ENCODE measurements around the gene ERICH4. TPM values are rescaled to one million over a fixed set of nuclear protein-coding genes. Genes with fewer than 3 reads are reported as not detected.
"Not testable (repeated sequence)": the region's sequence is repeated elsewhere in the genome, so short reads cannot be mapped to it uniquely, and the experiment has no call there.

ERICH4 gene
- total RNA-seq, 3 donors from 2014 or later, result not detected

GRCh38 chr19:41433171-41433570 is 9.8 kb upstream of the ERICH4 start:
- peak in 2 of 3 donors; percentile 15 to 50 for DNase-seq
- no peaks in the 10 kb centered on the region for H3K9me3 ChIP-seq
- no peak for ATAC-seq
- no peak for TF ChIP-seq CTCF (IDR thresholded peaks at IDR 0.05)
- H3K4me3 ChIP-seq, result no peak overlapping the region
- intact Hi-C loops (cut with DNase I, micrococcal nuclease), result no loop called here
- H3K4me1 ChIP-seq (ENCODE audit: low read depth), result peaks cover 2% of the 10 kb centered on the region
- H3K36me3 ChIP-seq (ENCODE audit: low read depth), result no peaks in the 10 kb centered on the region

DNA sequence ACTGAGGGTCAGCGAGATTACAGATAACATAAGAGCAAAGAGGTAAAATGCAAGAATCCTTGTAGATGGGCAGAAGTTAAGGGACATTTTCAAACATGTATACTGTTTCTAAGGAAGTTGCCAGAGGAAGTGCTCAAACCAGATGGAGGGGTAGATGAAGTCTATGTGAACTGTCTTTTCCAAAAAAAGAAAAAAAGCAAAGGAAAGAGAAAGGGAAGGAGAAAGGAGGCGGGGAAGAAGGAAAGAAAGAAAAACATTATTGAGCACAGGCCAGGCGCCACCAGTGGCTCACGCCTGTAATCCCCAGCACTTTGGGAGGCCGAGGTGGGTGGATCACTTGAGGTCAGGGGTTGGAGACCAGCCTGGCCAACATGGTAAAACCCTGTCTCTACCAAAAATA is 8.5 kb upstream of the ERICH4 start:
- no peaks in the 10 kb centered on the region for H3K4me1 ChIP-seq (ENCODE audit: low read depth)
- H3K4me3 ChIP-seq, result no peak overlapping the region
- intact Hi-C loops (cut with DNase I, micrococcal nuclease), result no loop called here
- DNase-seq, result peak in 1 of 3 donors; percentile 5
- no peaks in the 10 kb centered on the region for H3K9me3 ChIP-seq
- H3K36me3 ChIP-seq (ENCODE audit: low read depth), result no peaks in the 10 kb centered on the region
- ATAC-seq, result no peak
- TF ChIP-seq CTCF (IDR thresholded peaks at IDR 0.05), result no peak

- H3K36me3 ChIP-seq (ENCODE audit: low read depth); H3K4me1 ChIP-seq (ENCODE audit: low read depth); H3K4me3 ChIP-seq; intact Hi-C loops (cut with DNase I, micrococcal nuclease); H3K9me3 ChIP-seq; ATAC-seq: not testable (repeated sequence)
- peak in 2 of 3 donors; percentile 18 to 20 for DNase-seq
These were observed 7.6 kb upstream of the ERICH4 start for GRCh38 chr19:41435376-41435775.

DNA sequence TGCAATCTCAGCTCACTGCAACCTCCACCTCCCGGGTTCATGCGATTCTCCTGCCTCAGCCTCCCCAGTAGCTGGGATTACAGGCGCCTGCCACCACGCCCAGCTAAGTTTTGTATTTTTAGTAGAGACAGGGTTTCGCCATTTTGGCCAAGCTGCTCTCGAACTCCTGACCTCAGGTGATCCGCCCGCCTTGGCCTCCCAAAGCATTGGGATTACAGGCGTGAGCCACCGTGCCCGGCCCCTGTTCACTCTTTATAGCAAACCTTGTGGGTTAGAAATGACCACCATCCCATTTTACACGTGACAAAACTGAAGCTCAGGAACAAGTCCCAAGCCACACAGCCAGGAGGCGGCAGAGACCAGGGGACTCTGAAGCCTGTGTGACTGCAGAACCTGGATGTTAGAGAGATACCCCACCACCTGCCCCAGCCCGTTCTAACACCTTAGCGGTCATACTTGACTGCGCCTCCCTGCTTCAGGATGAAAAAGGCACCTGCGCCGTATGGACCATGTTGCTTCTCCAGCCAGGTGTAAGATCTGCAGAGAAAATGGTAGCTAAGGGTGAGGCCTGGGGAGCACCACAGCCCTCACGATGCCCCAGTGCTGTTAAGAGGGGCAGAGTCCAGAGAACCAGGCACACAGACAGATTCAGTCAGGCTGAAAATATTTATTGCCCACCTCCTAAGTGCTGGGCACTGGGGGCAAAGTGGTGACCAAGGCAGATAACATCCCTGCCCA is 6.9 kb upstream of the ERICH4 start:
- H3K4me3 ChIP-seq, result no peak overlapping the region
- H3K36me3 ChIP-seq (ENCODE audit: low read depth), result no peaks in the 10 kb centered on the region
- H3K4me1 ChIP-seq (ENCODE audit: low read depth), result no peaks in the 10 kb centered on the region
- ATAC-seq (peak; percentile 9), DNase-seq (peak in 2 of 3 donors; percentile 19 to 32)
- intact Hi-C loops (cut with DNase I, micrococcal nuclease), result no loop called here
- TF ChIP-seq CTCF (IDR thresholded peaks at IDR 0.05), result no peak
- H3K9me3 ChIP-seq, result no peaks in the 10 kb centered on the region

- intact Hi-C loops (cut with DNase I, micrococcal nuclease), result no loop called here
- DNase-seq (no peak), ATAC-seq (no peak)
- H3K4me1 ChIP-seq (ENCODE audit: low read depth), result no peaks in the 10 kb centered on the region
- no peaks in the 10 kb centered on the region for H3K9me3 ChIP-seq
- no peak for TF ChIP-seq CTCF (IDR thresholded peaks at IDR 0.05)
- no peak overlapping the region for H3K4me3 ChIP-seq
- H3K36me3 ChIP-seq (ENCODE audit: low read depth), result no peaks in the 10 kb centered on the region
These were observed 6.3 kb upstream of the ERICH4 start for GRCh38 chr19:41436674-41436951.

GRCh38 chr19:41437944-41438574 is 4.9 kb upstream of the ERICH4 start:
- H3K4me1 ChIP-seq (ENCODE audit: low read depth), result no peaks in the 10 kb centered on the region

More at GRCh38 chr19:41437944-41438574, 4.9 kb upstream of the ERICH4 start:
- H3K36me3 ChIP-seq (ENCODE audit: low read depth), result no peaks in the 10 kb centered on the region
- H3K4me3 ChIP-seq, result no peak overlapping the region
- ATAC-seq (no peak), DNase-seq (no peak)
- no peak for TF ChIP-seq CTCF (IDR thresholded peaks at IDR 0.05)
- no peaks in the 10 kb centered on the region for H3K9me3 ChIP-seq
- intact Hi-C loops (cut with DNase I, micrococcal nuclease), result no loop called here

Measured in mucosa of descending colon (tissue), 3 donors.